HG03045 (cell line): Measurements from ENCODE around the gene IL1RAPL2.
"Not testable (repeated sequence)": the region's sequence is repeated elsewhere in the genome, so short reads cannot be mapped to it uniquely, and the experiment has no call there.

ENCODE experiments used
- ATAC-seq: cut with Tn5 transposase; IDR thresholded peaks from one replicate; pipeline ENCODE4 v1.9.1; 2021; ENCODE audit warnings: mild to moderate bottlenecking, moderate library complexity; ENCODE audit not compliant: unreplicated experiment

IL1RAPL2 gene

DNA sequence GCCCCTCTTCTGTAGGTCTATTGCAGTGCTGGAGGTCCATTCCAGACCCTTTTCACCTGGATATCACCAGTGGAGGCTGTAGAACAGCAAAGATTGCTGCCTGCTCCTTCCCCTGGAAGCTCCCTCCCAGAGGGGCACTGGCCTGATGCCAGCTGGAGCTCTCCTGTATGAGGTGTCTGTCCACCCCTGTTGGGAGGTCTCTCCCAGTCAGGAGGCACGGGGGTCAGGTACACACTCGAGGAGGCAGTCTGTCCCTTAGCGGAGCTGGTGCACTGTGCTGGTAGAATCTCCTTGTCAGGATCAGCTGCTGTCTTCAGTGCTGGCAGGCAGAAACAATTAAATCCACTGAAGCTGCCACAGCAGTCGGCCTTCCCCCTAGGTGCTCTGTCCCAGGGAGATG, 276.6 kb downstream of the IL1RAPL2 start:
- no peak for ATAC-seq

DNA sequence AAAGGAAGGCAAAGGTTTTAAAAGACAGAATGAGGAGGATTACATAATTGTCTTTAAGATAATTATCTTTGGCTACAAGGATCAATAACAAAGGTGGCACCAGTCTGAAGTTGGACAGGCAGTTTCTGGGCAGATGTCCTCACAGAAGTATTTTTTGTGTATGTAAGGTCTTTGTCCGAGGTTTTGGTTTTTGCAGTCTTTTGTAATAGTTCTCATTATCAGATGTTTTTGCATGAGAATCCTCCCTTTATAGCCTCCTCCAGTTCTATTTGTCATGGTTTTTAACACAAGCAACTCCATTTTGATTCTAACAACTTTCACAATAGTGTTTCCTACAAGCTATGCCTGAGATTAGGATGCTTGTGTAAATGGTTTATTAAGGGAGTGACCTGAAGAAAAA, 286.2 kb downstream of the IL1RAPL2 start:
- no peak for ATAC-seq

DNA sequence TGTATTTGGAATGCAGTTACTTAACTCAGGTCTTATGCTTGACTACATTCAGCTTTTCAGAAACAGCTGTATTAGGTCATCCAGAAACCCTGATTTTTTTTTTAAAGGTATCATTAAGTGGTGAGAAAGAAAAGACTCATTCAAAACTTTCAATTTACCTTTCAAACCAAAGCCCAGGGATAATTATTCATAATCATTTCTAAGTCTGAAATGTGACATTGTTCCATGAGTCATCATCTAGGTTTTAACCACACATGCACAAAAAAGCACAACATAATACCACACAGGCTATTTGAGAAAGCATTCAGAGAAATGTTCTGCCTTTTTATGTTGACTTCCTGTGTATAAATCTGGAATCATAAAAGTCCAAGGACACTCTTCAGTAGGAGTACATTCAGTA, 288.2 kb downstream of the IL1RAPL2 start:
- ATAC-seq, result no peak

DNA sequence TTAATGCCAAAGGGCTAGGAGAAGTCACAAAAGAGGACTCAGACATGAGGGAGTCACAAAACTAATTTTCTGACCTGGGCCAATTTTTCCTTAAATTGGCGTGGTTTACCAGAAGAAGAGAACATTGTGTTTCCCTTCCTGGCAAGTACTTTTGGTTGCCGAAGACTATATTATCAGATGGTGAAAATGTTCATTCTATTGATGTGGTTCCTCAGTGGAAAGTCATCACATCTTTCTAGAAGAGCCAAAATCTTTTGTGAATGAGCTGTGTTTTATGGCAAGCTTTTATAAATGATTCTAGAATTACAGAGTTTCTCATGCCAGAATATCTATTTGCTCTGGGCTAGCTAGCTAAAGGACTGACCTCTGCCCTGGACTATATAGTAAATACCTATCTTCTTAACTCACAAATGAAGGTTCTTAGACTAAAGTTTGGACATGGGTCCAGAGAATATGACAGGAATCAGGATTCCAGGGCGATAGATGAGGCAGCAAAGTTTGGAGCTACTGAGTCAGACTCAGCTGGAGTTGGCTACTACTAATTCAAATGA, 288.9 kb downstream of the IL1RAPL2 start:
- ATAC-seq, result no peak

DNA sequence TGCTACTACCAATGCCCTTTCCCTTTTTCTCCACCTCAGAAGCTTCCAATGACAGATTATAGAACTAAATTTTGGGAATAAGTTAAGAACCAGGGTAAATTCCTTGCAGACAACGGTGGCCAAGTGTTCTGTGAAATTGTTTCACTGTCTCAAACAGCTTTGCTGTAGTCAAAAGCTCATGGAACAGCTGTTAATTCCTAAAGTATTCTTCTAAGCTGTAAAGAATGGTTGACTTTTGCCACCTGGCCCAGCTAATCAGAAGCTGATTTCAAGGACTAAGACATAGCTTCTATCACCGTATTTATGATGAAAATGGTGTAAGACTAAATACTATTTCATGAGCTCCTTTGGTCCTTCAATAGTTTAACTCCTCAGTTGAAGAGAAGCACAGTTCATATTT, 297.5 kb downstream of the IL1RAPL2 start:
- no peak for ATAC-seq

DNA sequence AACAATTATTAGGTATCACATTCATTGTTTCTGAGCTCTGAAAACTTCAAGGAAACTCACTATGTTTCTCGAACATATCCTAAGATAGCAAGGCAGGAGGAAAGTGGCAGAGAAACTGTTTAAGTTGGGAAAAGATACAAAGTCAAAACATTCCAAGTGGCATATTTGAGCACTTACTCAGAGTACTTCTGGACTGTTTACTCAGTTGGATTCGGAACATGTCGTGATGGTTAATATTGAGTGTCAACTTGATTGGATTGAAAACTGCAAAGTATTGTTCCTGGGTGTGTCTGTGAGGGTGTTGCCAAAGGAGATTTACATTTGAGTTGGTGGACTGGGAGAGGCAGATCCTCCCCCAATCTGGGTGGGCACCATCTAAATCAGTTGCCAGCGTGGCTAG, 298.3 kb downstream of the IL1RAPL2 start:
- no peak for ATAC-seq

DNA sequence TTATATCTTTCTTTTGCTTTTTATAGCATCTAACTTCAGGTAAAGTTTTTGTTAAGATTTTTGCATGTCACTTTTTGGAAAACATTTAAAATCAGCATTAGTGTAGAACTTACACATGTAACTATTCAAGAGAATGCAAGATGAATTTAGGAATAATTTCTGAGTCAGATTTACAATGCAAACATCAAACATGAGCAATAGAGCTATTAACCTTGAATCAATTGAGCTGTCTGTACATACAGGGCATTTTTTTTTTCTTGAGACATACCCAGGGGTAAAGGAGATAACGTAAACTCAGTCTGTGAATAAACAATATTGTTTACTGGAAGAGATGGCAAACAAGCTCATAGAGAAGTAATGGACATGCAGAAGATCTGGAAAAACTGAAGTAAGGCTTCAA, 311.5 kb downstream of the IL1RAPL2 start:
- ATAC-seq, result no peak

DNA sequence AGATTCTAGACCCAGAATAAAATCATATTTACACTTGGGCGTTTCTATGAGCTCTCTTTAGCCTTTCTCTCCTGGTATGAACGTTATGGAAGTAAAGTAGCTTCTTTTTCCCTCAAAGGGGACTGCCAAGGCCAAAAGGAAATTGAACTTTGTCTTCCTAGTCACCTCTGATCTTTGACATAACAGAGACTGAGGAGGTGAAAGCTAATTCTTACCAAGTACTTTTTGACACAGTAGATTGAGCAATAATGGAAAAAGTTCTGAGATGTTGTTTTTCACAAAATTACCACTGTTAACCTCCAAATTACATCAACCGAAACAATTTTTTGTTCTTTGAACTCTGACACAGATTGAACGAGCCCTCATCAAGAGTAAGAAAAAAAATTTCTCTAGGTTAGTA, 336.1 kb downstream of the IL1RAPL2 start:
- no peak for ATAC-seq

DNA sequence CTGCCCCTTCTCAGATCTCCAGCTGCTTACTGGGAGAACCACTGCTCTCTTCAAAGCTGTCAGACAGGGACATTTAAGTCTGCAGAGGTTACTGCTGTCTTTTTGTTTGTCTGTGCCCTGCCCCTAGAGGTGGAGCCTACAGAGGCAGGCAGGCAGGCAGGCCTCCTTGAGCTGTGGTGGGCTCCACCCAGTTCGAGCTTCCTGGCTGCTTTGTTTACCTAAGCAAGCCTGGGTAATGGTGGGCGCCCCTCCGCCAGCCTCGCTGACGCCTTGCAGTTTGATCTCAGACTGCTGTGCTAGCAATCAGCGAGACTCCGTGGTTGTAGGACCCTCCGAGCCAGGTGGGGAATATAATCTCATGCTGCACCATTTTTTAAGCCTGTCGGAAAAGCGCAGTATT, 343.7 kb downstream of the IL1RAPL2 start:
- not testable (repeated sequence) for ATAC-seq

DNA sequence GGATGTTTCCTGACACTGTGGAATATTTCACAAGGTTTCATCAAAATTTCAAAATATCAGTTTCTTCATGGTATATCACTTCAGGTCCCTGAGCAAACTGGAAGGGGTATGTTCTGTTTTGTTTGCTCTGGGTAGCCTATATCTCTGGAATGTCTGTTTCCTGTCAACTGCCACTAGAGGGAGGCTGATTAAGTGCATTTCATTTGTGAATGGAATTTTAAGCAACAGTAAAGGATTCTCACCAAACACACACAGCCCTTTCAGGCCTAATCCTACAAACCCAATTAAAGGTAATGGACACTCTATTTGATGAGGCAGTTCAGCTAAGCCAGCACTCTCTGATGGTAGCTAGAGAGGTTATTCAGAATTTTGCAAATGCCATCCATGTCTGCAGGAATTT, 347.3 kb downstream of the IL1RAPL2 start:
- no peak for ATAC-seq

DNA sequence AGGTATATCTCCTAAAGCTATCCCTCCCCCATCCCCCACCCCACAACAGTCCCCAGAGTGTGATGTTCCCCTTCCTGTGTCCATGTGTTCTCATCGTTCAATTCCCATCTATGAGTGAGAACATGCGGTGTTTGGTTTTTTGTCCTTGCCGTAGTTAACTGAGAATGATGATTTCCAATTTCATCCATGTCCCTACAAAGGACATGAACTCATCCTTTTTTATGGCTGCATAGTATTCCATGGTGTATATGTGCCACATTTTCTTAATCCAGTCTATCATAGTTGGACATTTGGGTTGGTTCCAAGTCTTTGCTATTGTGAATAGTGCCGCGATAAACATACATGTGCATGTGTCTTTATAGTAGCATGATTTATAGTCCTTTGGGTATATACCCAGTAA, 348.7 kb downstream of the IL1RAPL2 start:
- ATAC-seq, result not testable (repeated sequence)

DNA sequence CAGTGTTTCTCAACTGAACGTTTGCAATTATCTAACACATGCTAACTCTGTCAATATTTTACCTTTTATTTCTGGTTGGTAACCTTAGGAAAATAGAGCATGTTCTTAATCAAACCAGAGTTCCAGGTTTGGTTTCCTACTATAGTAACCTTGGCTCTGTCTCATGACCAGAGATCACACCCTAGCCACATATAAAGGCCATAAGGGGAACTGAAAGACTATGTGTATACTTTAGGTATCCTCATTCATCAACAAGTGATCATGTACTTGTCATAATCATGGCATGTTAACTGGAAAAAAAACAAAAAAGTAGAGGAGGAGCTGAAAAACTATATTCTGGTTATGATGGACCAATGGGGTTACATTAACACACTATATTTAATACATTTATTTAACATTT, 352.1 kb downstream of the IL1RAPL2 start:
- no peak for ATAC-seq

DNA sequence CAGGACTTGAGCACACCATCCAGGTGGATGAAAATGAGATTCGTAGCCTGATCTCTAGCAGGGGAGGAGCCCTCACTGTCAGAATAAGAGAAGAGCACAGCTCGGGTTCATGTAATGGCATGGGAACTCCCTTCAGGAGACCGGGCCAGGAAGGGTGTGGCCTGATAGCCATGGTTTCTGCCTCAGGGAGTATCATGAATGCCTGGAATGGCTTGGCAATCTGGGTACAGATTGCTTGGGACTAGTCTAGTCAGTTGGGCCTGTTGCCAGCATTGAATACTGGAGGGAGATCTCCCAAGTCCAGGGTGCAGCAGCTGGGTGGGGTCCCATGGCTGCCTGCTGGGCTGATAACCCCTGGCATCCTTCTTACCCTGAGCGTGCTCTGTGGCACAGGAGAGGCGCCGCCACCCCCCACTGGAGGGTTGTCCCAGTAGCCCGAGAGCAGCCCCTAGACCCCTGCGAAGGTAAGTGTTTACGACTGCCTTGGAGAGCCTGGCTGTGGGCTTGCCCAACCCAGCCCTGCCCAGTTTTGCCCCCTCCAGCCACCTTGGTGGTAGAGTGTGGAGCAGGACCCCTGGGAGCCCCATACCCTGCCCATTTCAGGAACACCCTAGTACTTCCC, 355.7 kb downstream of the IL1RAPL2 start:
- peak; percentile 32 for ATAC-seq

DNA sequence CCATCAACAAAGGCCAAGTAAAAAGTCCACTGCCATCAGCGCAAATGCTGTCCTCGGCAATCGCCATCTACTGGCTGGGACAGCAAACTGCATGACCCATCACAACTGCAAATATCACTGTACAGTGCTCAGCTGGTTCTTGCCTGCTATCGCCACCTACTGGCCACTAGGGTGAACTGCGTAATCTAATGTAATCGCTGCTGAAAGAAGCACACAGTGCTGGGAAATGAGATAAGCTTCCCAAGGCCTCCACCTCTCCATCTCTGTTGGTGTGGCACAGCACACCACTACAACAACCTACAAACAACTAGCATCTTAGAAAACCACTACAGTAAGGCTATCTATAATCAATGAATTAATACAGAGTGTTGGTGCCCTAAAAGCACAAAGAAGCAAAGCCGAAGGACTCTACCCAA, 356.2 kb downstream of the IL1RAPL2 start:
- ATAC-seq, result peak; percentile 99

DNA sequence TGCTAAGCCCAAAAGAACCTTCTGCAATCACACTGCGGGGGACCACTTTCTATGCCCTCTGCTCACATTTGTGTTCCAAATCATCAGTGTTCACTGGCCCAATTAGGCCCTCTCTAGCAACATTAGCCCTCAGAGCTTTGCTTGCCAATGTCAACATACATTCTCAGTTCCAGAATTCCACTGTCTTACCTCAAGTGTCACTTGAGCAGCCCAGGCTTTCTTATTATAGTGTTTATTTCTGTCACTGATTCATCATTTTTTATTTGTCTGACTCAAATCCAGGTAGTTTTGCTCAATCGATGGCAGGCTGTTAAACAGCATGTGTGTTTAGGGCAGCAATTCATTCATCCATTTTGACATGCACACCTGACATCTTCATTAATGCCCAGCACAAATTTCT, 363.3 kb downstream of the IL1RAPL2 start:
- no peak for ATAC-seq

DNA sequence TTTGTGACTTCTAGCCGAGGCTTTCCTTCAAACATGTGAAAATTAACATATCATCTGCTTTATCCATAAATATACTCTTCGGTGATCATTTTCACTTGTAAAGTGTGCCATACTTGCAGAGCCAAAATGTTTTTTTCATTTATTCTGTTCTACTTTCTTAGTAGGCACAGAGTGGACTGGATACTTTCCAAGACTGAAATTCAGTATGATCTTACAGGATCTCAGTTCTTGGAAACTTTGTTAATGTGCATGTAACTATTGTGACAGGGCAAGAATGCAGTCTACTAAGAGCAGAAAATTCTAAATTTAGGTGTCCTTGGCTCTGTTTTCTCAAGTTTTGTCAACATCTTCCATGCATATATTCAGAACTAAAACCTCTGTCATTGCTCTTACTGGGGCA, 369.6 kb downstream of the IL1RAPL2 start:
- ATAC-seq, result no peak

DNA sequence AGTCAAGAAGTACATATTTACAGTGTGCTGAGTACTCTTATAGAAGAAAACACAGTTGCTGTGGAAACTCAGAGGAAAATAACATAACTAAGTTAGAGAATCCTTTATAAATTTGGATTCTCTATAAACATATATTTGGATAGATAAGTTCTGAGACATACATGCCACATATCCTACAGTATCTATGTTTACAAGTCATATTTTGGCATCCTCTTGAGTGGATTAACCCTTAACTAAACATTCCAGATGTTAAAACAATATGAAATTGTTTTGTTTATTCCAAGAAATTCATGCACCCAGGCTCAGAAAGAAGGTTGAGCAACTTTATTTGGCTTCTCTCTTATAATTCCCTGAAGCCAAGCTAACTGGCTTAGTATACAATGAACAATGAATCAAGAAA, 387.3 kb downstream of the IL1RAPL2 start:
- ATAC-seq, result no peak

DNA sequence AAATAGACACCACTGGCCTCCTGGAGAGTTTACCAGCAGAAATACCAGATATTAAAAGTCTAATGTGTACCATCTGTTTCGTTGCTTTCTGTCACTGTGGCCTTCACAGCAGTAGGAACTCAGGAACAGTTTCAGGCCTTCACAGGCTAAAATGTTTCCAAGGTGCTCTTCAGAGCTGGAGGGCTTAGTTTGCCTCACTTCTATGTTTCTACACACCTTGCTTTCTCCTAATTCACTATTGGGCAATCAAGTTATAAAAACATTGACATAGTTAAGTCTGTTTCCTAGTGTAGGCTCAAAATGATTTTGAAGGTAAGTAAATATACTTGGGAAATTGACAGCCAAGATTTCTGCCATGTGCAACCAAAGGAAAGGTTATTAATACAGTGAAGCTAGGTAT, 395.9 kb downstream of the IL1RAPL2 start:
- no peak for ATAC-seq

DNA sequence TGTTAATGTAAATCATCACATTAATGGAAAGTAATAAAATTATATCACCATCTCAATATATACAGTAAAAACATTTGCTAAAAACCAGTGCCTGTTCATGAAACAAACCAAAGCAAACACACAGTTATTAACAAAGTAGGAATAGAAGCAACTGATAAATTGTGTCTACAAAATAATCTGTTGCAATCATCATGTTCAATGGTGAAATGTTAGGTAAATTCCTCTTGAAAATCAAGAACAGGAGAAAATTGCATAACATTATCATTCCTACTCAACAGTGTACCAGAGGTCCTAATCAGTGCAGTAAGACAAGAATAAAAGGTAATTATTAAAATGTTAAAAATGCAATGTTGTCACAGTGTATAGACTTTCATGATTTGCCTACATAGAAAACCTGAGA, 402.2 kb downstream of the IL1RAPL2 start:
- no peak for ATAC-seq

DNA sequence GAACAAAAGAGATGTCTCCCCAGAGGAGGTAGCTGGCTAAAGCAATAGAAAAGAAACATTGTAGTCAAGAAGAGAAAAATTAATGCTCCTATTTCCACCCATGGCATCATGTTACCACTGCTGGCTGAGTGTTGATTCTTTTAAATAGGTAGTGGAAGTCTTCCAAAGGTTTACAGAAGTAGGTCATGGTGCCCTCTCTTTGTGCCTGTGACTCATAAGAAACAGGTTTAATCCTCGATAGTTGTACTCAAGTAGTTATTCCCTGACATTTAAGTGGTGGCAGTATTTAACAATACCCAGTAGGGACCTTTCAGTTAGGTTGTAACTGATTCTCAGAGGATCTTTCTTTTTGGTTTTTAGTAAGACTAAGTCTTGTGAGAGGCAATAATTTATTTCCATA, 406.7 kb downstream of the IL1RAPL2 start:
- no peak for ATAC-seq

DNA sequence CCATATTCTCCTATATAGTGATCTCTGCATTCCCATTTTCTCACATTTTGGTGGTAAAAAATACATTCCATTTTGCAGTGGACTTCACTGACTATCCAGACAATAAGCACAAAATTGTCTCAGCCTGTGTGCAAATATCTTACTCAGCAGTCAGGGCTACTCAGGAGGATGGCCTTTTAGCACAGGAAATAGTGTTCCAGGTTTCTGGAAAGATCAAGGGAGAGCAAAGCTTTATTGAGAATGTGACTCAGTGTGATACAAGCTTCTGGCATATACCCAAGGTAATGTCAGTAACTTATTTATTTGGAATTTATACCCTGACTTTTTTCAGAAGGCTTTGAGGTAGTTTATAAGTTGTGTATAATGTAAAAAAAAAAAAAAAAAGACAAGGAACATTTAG, 421.1 kb downstream of the IL1RAPL2 start:
- no peak for ATAC-seq

DNA sequence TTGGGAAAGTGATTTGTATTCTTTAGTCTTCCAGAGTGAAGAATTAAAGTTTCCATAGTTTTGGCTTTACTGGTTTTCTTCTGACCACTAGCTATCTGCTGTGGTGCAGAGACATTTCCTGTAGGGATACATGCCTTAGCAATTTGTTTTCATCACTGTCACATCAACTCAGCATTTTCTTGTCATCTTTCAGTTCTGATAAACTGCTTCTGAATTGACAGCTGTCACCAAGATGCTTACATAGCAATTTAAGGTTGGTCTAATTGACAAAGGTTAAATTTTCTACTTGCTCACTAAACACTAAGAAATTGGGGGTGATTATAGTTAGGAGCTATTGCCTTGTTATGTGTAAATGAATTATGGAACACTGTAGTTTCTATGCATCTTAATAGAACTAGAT, 422.0 kb downstream of the IL1RAPL2 start:
- ATAC-seq, result no peak

DNA sequence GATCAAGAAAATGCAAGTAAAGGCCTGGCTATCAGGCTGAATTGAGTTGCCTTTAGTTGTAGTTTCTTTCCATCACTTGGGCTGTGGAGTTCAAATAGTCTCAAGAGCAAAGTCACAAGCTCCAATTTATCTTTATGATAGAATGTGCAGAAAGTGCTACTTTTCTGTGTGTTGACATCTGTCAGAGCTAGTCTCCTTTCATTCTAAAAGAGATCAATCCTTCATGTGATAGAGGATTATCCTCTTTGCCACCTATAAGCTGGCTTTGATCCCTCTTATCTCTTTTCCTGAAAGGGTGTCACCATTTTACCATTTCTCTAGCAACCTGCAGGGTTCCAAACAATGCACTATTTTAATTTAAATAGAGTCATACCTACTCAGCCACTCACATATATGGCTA, 429.5 kb downstream of the IL1RAPL2 start:
- no peak for ATAC-seq
